K562 (cell line): ENCODE results near the gene CPSF4. TPM values are rescaled to one million over a fixed set of nuclear protein-coding genes. Genes with fewer than 3 reads are reported as not detected.

Source experiments
- ATAC-seq: fragments of 200-7000 bp; cut with Tn5 transposase; 3 replicates; pipeline ENCODE4 v1.9.1; 2020; ENCODE audit warnings: moderate library complexity
- BruUV-seq: library from RNA; stranded (reverse); fragments of 400-500 nt; replicated peaks from 2 replicates; lab custom pipeline; 2021; lab: Mats Ljungman, UMichigan
- CTCF ChIA-PET: fragments of 300-600 bp; formaldehyde crosslinking; extraction: SDS; loops from one replicate; lab custom pipeline; 2021; ENCODE audit warnings: low intra/inter-chr PET ratio; lab: Yijun Ruan, JAX
- POLR2A ChIA-PET: fragments of 300-600, 350-650 bp; sonication (Branson Sonifier 250); formaldehyde crosslinking; extraction: SDS; loops from one replicate; lab custom pipeline; 2021; ENCODE audit warnings: antibody characterized with exemption, inconsistent platforms; lab: Yijun Ruan, JAX
- DNase-seq, 4 experiments: peaks; one replicate each; pipeline versions ENCODE4 v3.0.0 to v3.0.0-alpha.2; 2011 to 2018; ENCODE audit warnings: low spot score in 3 of 4, mixed read lengths in 3 of 4; ENCODE audit errors: extremely low read depth in 1 of 4
- FAIRE-seq: peaks from 2 replicates; lab custom pipeline; 2011; peaks lifted over from hg19 to GRCh38; lab: Jason Lieb, UNC
- H2AFZ ChIP-seq: 2 replicates; pipeline ENCODE4 v1.6.0; 2011; ENCODE audit warnings: low read depth, low read length, control low read depth, inconsistent platforms
- H3K27ac ChIP-seq: fragments of 200-600 bp; 3 replicates; pipeline ENCODE4 v1.8.0; 2011; ENCODE audit warnings: low read depth, mild to moderate bottlenecking, control low read depth, inconsistent platforms, low read length, moderate library complexity, mixed read lengths; ENCODE audit errors: extremely low read depth
- H3K27me3 ChIP-seq, 2 experiments: fragments of 300-600 bp in 1 of 2; 2 replicates in 1 of 2; 3 replicates in 1 of 2; pipeline versions ENCODE4 v1.6.0 to v1.8.0; 2011; ENCODE audit warnings: inconsistent platforms in 2 of 2, low read length in 2 of 2, mild to moderate bottlenecking in 1 of 2, mixed read lengths in 1 of 2, moderate library complexity in 1 of 2; ENCODE audit not compliant: control insufficient read depth in 2 of 2, insufficient read depth in 2 of 2
- H3K36me3 ChIP-seq: fragments of 300-600 bp; 3 replicates; pipeline ENCODE4 v1.8.0; 2011; ENCODE audit warnings: mild to moderate bottlenecking, low read length, inconsistent platforms; ENCODE audit not compliant: control insufficient read depth, insufficient read depth
- H3K4me1 ChIP-seq, 2 experiments: fragments of 200-600 bp in 1 of 2; replicated peaks in 1 of 2; 2 replicates in 1 of 2; 3 replicates in 1 of 2; pipeline versions ENCODE4 v1.5.1 to v1.8.0; 2011; ENCODE audit warnings: inconsistent platforms in 2 of 2, low read length in 2 of 2, mild to moderate bottlenecking in 1 of 2, mixed read lengths in 1 of 2, moderate library complexity in 1 of 2; ENCODE audit not compliant: control insufficient read depth in 2 of 2, insufficient read depth in 2 of 2
- H3K4me2 ChIP-seq: 2 replicates; pipeline ENCODE4 v1.6.1; 2011; ENCODE audit warnings: low read length, control low read depth, inconsistent platforms, mixed read lengths; ENCODE audit not compliant: insufficient read depth
- H3K4me3 ChIP-seq: fragments of 200-600 bp; sonication (generic), shearing (Covaris generic); 2 replicates; pipeline ENCODE4 v1.5.1; 2016; ENCODE audit warnings: control low read depth, inconsistent platforms
- H3K79me2 ChIP-seq: fragments of 200-600 bp; 3 replicates; pipeline ENCODE4 v1.8.0; 2011; ENCODE audit warnings: low read length, inconsistent platforms; ENCODE audit not compliant: control insufficient read depth, insufficient read depth
- H3K9ac ChIP-seq, 2 experiments: 2 replicates each; pipeline versions ENCODE4 v1.6.0 to v1.6.1; 2011; ENCODE audit warnings: low read depth in 2 of 2, low read length in 2 of 2, control low read depth in 1 of 2, inconsistent platforms in 1 of 2, mild to moderate bottlenecking in 1 of 2, mixed read lengths in 1 of 2; ENCODE audit not compliant: insufficient read depth in 1 of 2
- H3K9me1 ChIP-seq: one replicate; pipeline ENCODE4 v1.6.0; 2011; ENCODE audit warnings: inconsistent platforms, mild to moderate bottlenecking, low read length, moderate library complexity; ENCODE audit not compliant: control insufficient read depth, insufficient read depth
- H3K9me3 ChIP-seq: replicated peaks from 2 replicates; pipeline ENCODE4 v1.5.1; 2011; ENCODE audit warnings: low read depth, low read length, inconsistent platforms; ENCODE audit not compliant: control insufficient read depth, insufficient read depth
- H4K20me1 ChIP-seq: replicated peaks from 2 replicates; pipeline ENCODE4 v1.6.1; 2011; ENCODE audit warnings: low read length, inconsistent platforms, mixed read lengths; ENCODE audit not compliant: control insufficient read depth, insufficient read depth
- BRF1 ChIP-seq: IDR thresholded peaks from 3 replicates; pipeline ENCODE4 v1.6.1; 2011; ENCODE audit warnings: borderline replicate concordance, mild to moderate bottlenecking; ENCODE audit not compliant: insufficient read length; ENCODE audit errors: extremely low read depth
- CTBP1 ChIP-seq: fragments of 450-650 bp; IDR thresholded peaks from 2 replicates; pipeline ENCODE4 v1.6.1; 2016; ENCODE audit warnings: borderline replicate concordance
- EP400 ChIP-seq: fragments of 450-650 bp; IDR thresholded peaks from 2 replicates; pipeline ENCODE4 v1.6.1; 2017; ENCODE audit warnings: antibody characterized with exemption, mild to moderate bottlenecking, moderate library complexity
- KAT7 ChIP-seq: sonication (generic); formaldehyde crosslinking; IDR thresholded peaks from 2 replicates; pipeline ENCODE4 v1.8.0; 2022; ENCODE audit warnings: missing genetic modification reagents, mild to moderate bottlenecking, borderline replicate concordance
- MED1 ChIP-seq: sonication (generic); formaldehyde crosslinking; IDR thresholded peaks from 2 replicates; pipeline ENCODE4 v1.8.1; 2023; ENCODE audit warnings: missing genetic modification reagents, borderline replicate concordance
- NELFE ChIP-seq: IDR thresholded peaks from 2 replicates; pipeline ENCODE4 v1.6.1; 2011; ENCODE audit warnings: mild to moderate bottlenecking; ENCODE audit not compliant: insufficient read depth, insufficient read length
- NFYB ChIP-seq: IDR thresholded peaks from 2 replicates; pipeline ENCODE4 v1.6.1; 2011; ENCODE audit warnings: mild to moderate bottlenecking, moderate library complexity; ENCODE audit not compliant: insufficient read length; ENCODE audit errors: extremely low read depth
- RFX1 ChIP-seq: fragments of 450-650 bp; IDR thresholded peaks from 2 replicates; pipeline ENCODE4 v1.6.1; 2016; ENCODE audit warnings: mild to moderate bottlenecking, moderate library complexity
- SMAD4 ChIP-seq: fragments of 250-450 bp; sonication (Bioruptor Pico); conservative IDR thresholded peaks from 2 replicates; pipeline ENCODE4 v1.8.0; 2021; ENCODE audit warnings: inconsistent platforms, mild to moderate bottlenecking, moderate library complexity
- SNIP1 ChIP-seq: fragments of 450-650 bp; IDR thresholded peaks from 2 replicates; pipeline ENCODE4 v1.7.1; 2017; ENCODE audit warnings: low read depth, mild to moderate bottlenecking
- TBP ChIP-seq: optimal IDR thresholded peaks from 2 replicates; pipeline ENCODE3; 2011; ENCODE audit warnings: low read depth, low read length, improper control_type of control experiment
- TCF7L2 ChIP-seq: fragments of 150-350 bp; IDR thresholded peaks from 2 replicates; pipeline ENCODE4 v1.6.1; 2016; ENCODE audit warnings: low read depth, mild to moderate bottlenecking, low read length, moderate library complexity
- ZBTB1 ChIP-seq: sonication (generic); formaldehyde crosslinking; IDR thresholded peaks from 2 replicates; pipeline ENCODE4 v1.8.1; 2023; ENCODE audit warnings: missing genetic modification reagents, low read depth, mild to moderate bottlenecking, borderline replicate concordance
- ZFP1 ChIP-seq: fragments of 450-650 bp; formaldehyde crosslinking; IDR thresholded peaks from 2 replicates; pipeline ENCODE4 v1.4.0; 2020; ENCODE audit warnings: mild to moderate bottlenecking, mixed read lengths
- ZNF12 ChIP-seq: sonication (generic); formaldehyde crosslinking; IDR thresholded peaks from 2 replicates; pipeline ENCODE4 v1.4.0; 2020; ENCODE audit warnings: mild to moderate bottlenecking, missing genetic modification reagents
- ZNF239 ChIP-seq: fragments of 250-450 bp; sonication (Bioruptor Pico); IDR thresholded peaks from 2 replicates; pipeline ENCODE4 v1.4.0; 2020; ENCODE audit warnings: mild to moderate bottlenecking
- WGBS: fragments of 100-300 bp; shearing (Covaris generic); methylation state at CpG from one replicate; pipeline ENCODE4 v1.1.6; 2016; ENCODE audit warnings: low coverage, mixed read lengths; ENCODE audit not compliant: insufficient coverage; ENCODE audit errors: missing lambda C conversion rate; 5-methylcytosine and 5-hydroxymethylcytosine counted together
- in situ Hi-C: fragments of 300-500 bp; cut with MboI; formaldehyde crosslinking; loops from 4 replicates; pipeline ENCODE4 v1.15.0; 2018; ENCODE audit warnings: inconsistent platforms, mixed read lengths
- intact Hi-C: fragments of 100-400 bp; cut with micrococcal nuclease; formaldehyde crosslinking; loops from 2 replicates; pipeline ENCODE4 v1.14.2; 2022
- polyA plus RNA-seq, 8 experiments: library from polyadenylated mRNA; depleted of rRNA in 4 of 8; stranded (reverse) in 5 of 8; unstranded in 3 of 8; fragments of >200 nt; fragmentation: Nextera tagmentation in 2 of 8; fragmentation: Illumina TruSeq in 1 of 8; extraction: Ambion mirVana in 2 of 8; extraction: Trizol in 1 of 8; gene quantifications; 2 replicates each; pipeline versions ENCODE4 v1.2.1 to v1.2.3, GENCODE V29; 2011 to 2014; ENCODE audit warnings: inconsistent platforms in 1 of 8, missing spikeins in 1 of 8
- total RNA-seq, 7 experiments: library from RNA; depleted of rRNA in 6 of 7; stranded (reverse); fragments of >200 nt in 6 of 7; fragmentation: Illumina TruSeq in 2 of 7; extraction: Trizol in 2 of 7; gene quantifications; 2 replicates each; pipeline versions ENCODE4 v1.2.1 to v1.2.3, GENCODE V29; 2011 to 2021; ENCODE audit warnings: low replicate concordance in 1 of 7
- TF ChIP-seq, protein P1 (sequence below): fragments of 200-800 bp; sonication (Bioruptor generic); IDR thresholded peaks from 2 replicates; pipeline ENCODE4 v1.6.1; 2016; ENCODE audit warnings: missing genetic modification characterization, missing compliant biosample characterization

The CPSF4 gene
- total and polyA plus RNA-seq, 9 of the 15 experiments (the other 6 are each of a cell fraction or from before 2014, with no cell fraction given) = 16.9 to 118 (median 71.7) TPM

DNA sequence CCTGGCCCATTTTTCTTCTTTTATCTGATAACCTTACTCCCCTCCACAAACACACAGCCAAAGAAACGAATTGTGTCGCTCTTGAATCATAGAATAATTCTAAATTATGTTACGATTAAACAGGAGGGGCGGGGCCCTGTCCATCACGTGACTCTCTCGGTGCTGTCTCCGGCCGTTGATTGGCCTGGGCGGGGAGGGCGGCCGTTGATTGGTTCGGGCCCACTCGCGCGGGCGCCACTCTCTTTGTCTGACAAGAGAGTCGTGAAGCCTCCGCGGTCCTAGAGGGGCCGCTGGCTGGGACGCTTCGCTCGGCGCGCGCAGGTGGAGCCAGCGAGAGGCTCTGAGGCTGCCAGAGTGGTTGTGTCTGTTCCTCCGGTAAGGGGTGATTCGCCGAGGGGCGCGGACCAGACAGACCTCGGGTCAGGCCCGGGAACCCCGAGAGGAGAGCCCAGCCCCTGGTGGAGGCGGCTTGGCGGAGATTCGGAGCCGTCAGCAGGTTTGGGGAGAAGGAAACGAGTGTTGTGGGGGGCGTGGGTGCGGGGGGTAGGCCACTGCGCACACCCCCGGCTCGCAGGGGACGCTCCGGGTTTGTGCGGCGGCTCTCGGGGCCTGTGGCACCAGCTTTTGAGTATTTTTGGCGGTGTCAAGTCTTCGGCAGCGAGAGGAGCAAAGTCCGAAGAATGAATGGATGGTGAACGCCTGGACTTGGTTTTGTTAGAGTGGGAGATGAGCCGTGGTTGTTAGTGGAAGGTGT lies 34.0 kb downstream of the CPSF4 start, which contains the start of gene ZNF789:
ZNF789 (plus strand) TSS at position 330 of the 754 bp plus-strand sequence. CDS start 3,567 bp downstream, outside the sequence.
- Histone ChIP-seq H3K27me3 (no peaks in the 10 kb centered on the region), H3K9ac (peak within 1 kb of the TSS; percentile 85 to 97), H3K27ac (peak within 1 kb of the TSS; percentile 92), H4K20me1 (no peaks in the 10 kb centered on the region; the same call in 1 of the 2 replicates), H3K36me3 (peaks cover 29% of the 10 kb centered on the region), H2AFZ (peak within 1 kb of the TSS; percentile 91), H3K9me3 (no peaks in the 10 kb centered on the region), H3K4me3 (peak within 1 kb of the TSS; percentile 92), H3K79me2 (peaks cover 54% of the 10 kb centered on the region), H3K9me1 (no peaks in the 10 kb centered on the region), H3K4me2 (peak within 1 kb of the TSS; percentile 95), H3K4me1 (peaks cover 7 to 19% of the 10 kb centered on the region in 2 experiments; a peak in 4 of 5 replicates)
- no TSS peak for BruUV-seq
- ChIA-PET CTCF (no interaction called here), POLR2A (interaction anchor here (0.7 to 1.7 kb wide), 10 partner anchors 10 to 85 kb away, joined by 3 to 8 read pairs (median 3); partner anchors contain the start of genes ZKSCAN5, ZNF394 and ZNF655)
- intact Hi-C loops = loop anchor here (1.0 to 10.0 kb wide), 2 partner anchors 28 to 82 kb away; partner anchors contain the start of genes FAM200A, ZNF394 and ZNF655
- DNase-seq = peak; percentile 99 to 100 (median 99)
- in situ Hi-C loops = no loop called here
- peak; percentile 97 for ATAC-seq
- 1% methylated on average over 54 of the region's 56 CpGs for WGBS
- FAIRE-seq = peak; percentile 97
- no peak for TF ChIP-seq MED1 (CRISPR knock-in tag)
- TF ChIP-seq RFX1 = no peak
- 0 out of 2 replicates have a peak, but pooled peaks have one; percentile 14 for TF ChIP-seq ZFP1
- TF ChIP-seq ZNF239 (CRISPR knock-in tag) = no peak
- TF ChIP-seq, protein P1, sequence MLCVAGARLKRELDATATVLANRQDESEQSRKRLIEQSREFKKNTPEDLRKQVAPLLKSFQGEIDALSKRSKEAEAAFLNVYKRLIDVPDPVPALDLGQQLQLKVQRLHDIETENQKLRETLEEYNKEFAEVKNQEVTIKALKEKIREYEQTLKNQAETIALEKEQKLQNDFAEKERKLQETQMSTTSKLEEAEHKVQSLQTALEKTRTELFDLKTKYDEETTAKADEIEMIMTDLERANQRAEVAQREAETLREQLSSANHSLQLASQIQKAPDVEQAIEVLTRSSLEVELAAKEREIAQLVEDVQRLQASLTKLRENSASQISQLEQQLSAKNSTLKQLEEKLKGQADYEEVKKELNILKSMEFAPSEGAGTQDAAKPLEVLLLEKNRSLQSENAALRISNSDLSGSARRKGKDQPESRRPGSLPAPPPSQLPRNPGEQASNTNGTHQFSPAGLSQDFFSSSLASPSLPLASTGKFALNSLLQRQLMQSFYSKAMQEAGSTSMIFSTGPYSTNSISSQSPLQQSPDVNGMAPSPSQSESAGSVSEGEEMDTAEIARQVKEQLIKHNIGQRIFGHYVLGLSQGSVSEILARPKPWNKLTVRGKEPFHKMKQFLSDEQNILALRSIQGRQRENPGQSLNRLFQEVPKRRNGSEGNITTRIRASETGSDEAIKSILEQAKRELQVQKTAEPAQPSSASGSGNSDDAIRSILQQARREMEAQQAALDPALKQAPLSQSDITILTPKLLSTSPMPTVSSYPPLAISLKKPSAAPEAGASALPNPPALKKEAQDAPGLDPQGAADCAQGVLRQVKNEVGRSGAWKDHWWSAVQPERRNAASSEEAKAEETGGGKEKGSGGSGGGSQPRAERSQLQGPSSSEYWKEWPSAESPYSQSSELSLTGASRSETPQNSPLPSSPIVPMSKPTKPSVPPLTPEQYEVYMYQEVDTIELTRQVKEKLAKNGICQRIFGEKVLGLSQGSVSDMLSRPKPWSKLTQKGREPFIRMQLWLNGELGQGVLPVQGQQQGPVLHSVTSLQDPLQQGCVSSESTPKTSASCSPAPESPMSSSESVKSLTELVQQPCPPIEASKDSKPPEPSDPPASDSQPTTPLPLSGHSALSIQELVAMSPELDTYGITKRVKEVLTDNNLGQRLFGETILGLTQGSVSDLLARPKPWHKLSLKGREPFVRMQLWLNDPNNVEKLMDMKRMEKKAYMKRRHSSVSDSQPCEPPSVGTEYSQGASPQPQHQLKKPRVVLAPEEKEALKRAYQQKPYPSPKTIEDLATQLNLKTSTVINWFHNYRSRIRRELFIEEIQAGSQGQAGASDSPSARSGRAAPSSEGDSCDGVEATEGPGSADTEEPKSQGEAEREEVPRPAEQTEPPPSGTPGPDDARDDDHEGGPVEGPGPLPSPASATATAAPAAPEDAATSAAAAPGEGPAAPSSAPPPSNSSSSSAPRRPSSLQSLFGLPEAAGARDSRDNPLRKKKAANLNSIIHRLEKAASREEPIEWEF (CRISPR knock-in tag) = no peak
- TF ChIP-seq BRF1 = no peak
- TF ChIP-seq SMAD4 = peak; percentile 61; the same call in 1 of the 2 replicates
- TF ChIP-seq ZNF12 (CRISPR knock-in tag) = peak; percentile 81
- peak; percentile 83 for TF ChIP-seq EP400
- peak; percentile 89 for TF ChIP-seq TBP
- no peak for TF ChIP-seq KAT7
- no peak for TF ChIP-seq NELFE
- no peak for TF ChIP-seq TCF7L2
- TF ChIP-seq ZBTB1 (CRISPR knock-in tag) = peak; percentile 58; the same call in 1 of the 2 replicates
- no peak; the same call in 1 of the 2 replicates for TF ChIP-seq CTBP1
- peak; percentile 95 for TF ChIP-seq NFYB
- TF ChIP-seq SNIP1 = peak; percentile 86
